ENCODE data around the gene IL16. TPM values are rescaled to one million over a fixed set of nuclear protein-coding genes. Genes with fewer than 3 reads are reported as not detected.

IL16 gene
- total and polyA plus RNA-seq, 9 of the 15 experiments (the other 6 are each of a cell fraction or from before 2014, with no cell fraction given), result 1.4 to 18.8 (median 10.6) TPM

DNA sequence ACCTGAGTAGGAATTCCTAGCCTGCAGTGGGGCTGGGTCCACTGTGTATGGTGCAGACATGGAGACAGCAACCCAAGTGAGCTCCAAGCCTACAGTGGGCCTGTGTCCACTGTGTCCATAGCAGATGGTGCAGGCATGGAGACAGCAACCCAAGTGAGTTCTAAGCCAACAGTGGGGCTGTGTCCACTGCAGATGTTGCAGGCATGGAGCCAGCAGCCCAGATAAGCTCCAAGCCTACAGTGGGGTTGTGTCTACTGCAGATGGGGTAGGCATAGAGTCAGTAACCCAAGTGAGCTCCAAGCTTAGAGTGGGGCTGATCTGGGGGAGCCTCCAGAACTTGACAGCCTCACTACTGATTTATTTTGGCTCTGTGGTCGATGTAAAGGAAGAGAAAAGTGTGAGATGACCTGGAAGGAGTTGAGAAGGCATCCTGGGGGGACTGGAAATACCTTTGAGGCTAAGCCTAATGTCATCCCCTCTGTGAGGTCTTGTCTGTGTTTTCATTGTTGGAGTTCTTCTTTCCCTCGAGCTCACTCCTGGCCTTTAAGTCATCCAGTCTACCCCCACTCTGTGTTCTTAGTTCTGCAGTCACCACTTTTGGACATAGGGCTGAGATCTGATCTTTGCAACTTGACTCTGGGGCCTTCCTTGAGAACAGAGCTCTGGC lies 22.4 kb upstream of the IL16 start:
- in situ Hi-C loops (cut with MboI) (no loop called here), intact Hi-C loops (cut with micrococcal nuclease) (no loop called here)
- Histone ChIP-seq H3K4me1 (replicated peaks in 1 of 2; ENCODE audit: control insufficient read depth in 2 of 2, insufficient read depth in 2 of 2, low read length in 2 of 2) (peaks cover 7 to 8% of the 10 kb centered on the region in 2 experiments; a peak in 4 of 5 replicates), H3K9me1 (ENCODE audit: control insufficient read depth, insufficient read depth, low read length) (no peaks in the 10 kb centered on the region), H3K9me3 (replicated peaks; ENCODE audit: control insufficient read depth, insufficient read depth, low read depth, low read length) (no peaks in the 10 kb centered on the region), H3K27me3 (ENCODE audit: control insufficient read depth in 2 of 2, insufficient read depth in 2 of 2, low read length in 2 of 2) (no peaks in the 10 kb centered on the region), H3K36me3 (ENCODE audit: control insufficient read depth, insufficient read depth, low read length) (peaks cover 7% of the 10 kb centered on the region; the same call in 2 of the 3 replicates), H4K20me1 (replicated peaks; ENCODE audit: control insufficient read depth, insufficient read depth, low read length) (no peaks in the 10 kb centered on the region), H3K4me2 (ENCODE audit: insufficient read depth, low read length) (no peak overlapping the region), H3K27ac (ENCODE audit: extremely low read depth, low read depth, low read length) (no peak overlapping the region), H3K9ac (ENCODE audit: insufficient read depth in 1 of 2, low read depth in 2 of 2, low read length in 2 of 2) (no peak overlapping the region), H3K4me3 (no peak overlapping the region), H3K79me2 (ENCODE audit: control insufficient read depth, insufficient read depth, low read length) (no peaks in the 10 kb centered on the region), H2AFZ (ENCODE audit: low read depth, low read length) (no peak overlapping the region)
- no TSS peak for BruUV-seq (replicated peaks)
- WGBS (ENCODE audit: insufficient coverage, low coverage, missing lambda C conversion rate), result 4% methylated on average over 2 of the region's 2 CpGs
- CTCF ChIA-PET (ENCODE audit: low intra/inter-chr PET ratio), result interaction anchor here (0.8 kb wide), 1 partner anchor 78 kb away, joined by 3 read pairs; no protein-coding TSS in a partner anchor
- peak; percentile 63 for ATAC-seq
- no peak for FAIRE-seq
- TF ChIP-seq ZNF311 (CRISPR knock-in tag; IDR thresholded peaks at IDR 0.05) (no peak), THRA (IDR thresholded peaks at IDR 0.05) (no peak), YBX1 (IDR thresholded peaks at IDR 0.05) (no peak), SIN3A (IDR thresholded peaks at IDR 0.05; ENCODE audit: borderline replicate concordance in 2 of 2, control insufficient read depth in 1 of 2, low read depth in 2 of 2, low read length in 2 of 2) (no peak), ZBTB49 (CRISPR knock-in tag; IDR thresholded peaks at IDR 0.05; ENCODE audit: borderline replicate concordance) (no peak), SAFB2 (IDR thresholded peaks at IDR 0.05; ENCODE audit: borderline replicate concordance, low read depth, low read length, severe bottlenecking) (no peak), GABPB2 (CRISPR knock-in tag; conservative IDR thresholded peaks at IDR 0.05) (no peak), ZNF589 (CRISPR knock-in tag; IDR thresholded peaks at IDR 0.05; ENCODE audit: low read depth) (no peak), SETDB1 (IDR thresholded peaks at IDR 0.05; ENCODE audit: low read length) (no peak), ZNF347 (CRISPR knock-in tag; IDR thresholded peaks at IDR 0.05; ENCODE audit: low read depth) (no peak)
- peak in 1 of 4 experiments; percentile 26 for DNase-seq (ENCODE audit: extremely low read depth in 1 of 4, low spot score in 3 of 4)
- POLR2A ChIA-PET, result interaction anchor here (0.6 to 2.1 kb wide), 6 partner anchors 9 to 45 kb away, joined by 3 to 7 read pairs (median 3); no protein-coding TSS in a partner anchor
